Activated naive CD4-positive, alpha-beta T cell (primary cell): ENCODE results near the gene FN3KRP.

Experiments used
- DNase-seq, 4 experiments: peaks; one replicate each; lab custom pipeline; 2025; lab: John Stamatoyannopoulos, UW

The FN3KRP gene

DNA sequence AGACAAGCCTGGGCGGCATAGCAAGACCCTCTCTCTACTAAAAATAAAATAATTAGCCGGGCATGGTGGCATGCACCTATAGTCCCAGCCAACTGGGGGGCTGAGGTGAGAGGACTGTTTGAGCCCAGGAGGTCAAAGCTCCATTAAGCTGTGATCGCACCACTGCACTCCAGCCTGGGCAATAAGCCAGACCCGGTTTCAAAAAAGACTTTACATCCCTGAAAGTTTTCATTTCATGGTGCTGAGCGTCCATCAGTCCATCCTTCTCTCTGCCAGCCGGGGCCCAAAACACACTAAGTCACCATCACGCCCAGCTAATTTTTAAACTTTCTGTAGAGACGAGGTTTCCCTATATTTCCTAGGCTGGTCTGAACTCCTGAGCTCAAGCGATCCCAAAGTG is 28.6 kb upstream of the FN3KRP start:
- DNase-seq = no peak

DNA sequence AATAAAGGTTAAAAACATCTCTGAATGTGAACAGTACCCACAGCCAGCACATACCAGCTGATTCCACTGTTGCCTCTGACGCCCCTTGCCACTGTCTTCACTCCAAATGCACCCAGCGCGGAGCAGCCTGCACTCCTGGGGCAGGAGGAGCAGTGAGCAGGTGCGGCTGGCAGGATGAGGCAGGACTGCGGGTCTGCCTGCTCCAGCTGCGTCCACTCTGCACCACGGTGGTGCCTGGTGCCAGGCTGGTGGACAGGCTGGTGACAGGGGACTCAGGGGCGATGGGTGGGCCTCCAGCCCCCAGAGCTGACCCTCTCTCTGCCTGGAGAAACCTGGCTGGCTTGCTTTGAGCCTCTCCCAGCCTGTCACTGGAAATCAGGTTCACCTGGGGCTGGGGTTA is 27.4 kb upstream of the FN3KRP start:
- no peak for DNase-seq

DNA sequence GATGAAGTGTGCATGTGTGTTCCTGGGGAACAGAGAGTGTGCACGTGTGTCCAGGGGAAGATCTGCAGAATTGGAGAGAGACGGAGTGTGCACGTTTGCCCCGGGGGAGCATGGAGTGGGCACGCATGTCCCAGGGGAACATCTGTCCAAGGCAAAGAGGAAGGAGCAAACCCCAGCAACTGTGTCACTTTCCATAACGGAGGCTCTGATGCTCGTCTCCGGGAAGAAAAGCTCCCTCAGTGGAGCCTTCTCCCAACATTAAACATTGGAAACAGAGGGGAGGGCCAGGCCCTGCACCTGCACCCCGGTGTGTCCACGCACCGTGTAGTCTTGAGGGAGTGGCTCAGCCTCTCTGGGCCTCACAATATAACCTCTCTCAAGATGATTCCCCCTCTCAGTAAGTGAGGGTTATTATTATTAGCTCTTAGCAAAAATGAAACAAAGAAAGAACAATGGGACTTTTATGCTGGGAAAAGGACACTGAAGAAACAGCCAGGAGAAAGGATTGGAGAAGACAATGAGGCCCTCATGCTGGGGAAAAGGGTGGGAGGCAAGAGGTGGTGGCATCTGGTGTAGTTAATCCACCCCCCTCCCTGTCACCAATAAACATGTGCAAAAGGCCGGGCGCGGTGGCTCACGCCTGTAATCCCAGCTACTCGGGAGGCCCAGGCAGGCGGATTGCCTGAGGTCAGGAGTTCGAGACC is 25.6 kb upstream of the FN3KRP start:
- DNase-seq = no peak

DNA sequence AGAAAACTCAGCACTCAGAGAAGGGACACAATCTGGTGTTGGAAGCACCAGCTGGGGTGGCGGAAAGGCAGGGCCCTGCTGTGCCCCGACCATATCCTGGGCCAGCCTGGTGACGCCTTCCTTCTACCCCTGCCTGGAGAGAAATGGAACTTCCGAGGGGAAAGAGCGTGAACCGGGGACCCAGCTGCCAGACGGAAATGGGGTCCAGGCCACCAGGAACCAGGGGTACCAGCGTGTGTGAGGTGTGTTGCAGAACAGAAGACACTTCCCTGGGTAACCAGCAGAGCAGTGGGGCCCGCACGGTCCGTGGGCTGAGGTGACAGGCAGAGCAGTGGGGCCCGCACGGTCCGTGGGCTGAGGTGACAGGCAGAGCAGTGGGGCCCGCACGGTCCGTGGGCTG is 24.8 kb upstream of the FN3KRP start:
- no peak for DNase-seq

DNA sequence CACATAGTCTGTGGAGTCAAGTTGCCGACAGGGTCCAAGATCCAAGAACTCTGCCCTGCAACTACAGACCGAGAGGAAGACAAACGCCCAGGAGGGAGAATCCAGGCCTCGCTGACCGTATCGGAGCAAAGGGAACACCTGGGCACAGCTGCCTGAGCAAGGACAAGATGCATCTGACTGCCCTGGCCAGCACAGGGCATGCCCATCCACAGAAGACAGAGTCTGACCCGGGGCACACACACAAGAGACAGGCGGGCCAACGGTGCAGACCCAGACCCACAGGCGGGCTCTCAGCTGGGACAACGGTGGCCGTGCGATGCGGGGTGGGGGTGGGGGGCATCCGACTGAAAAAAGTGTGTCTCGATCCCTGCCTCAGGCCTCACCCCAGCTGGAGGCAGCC is 24.2 kb upstream of the FN3KRP start:
- DNase-seq = no peak

DNA sequence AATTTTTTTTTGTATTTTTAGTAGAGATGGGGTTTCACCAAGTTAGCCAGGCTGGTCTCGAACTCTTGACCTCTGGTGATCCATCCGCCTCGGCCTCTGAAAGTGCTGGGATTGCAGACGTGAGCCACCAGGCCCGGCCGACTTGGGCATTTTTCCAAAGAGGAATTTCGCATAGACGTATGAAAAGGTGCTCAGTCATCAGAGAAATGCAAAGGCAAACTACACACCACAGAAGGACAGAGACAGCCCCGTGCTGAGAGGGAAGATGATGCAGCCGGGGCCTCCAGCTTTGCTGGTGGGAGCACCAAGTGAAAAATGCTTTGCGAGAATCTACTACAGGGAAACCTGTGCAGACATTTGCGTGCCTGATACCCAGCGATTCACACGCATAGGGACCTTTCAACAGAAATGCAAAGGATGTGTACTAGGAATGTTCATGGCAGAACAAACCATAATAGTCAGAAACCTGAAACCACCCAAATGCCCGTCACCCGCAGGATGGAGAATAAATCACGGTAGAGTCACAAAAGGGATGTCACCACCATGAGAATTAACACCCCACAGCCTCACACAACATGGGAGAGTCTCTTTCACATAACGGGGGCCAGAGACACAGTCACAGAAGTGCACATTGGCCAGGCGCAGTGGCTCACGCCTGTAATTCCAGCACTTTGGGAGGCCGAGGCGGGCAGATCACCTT is 23.2 kb upstream of the FN3KRP start:
- DNase-seq = no peak

DNA sequence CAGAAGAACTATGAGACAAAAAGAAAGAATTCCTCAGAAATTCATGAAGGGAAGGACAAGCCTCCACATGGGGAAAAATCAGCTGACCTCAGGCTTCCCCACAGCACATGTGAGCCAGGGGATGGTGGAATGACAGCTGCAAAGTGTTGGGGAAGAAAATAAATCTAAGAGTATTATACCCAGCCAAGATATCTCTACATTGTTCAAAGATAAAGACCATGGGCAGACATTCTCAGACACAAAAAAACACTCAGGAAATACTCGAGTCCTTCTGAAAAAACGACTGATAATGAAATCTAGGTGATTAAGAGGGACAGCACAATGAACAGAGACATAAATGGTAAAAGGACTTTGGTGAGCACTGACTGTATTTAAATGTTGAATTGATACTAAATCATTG is 21.9 kb upstream of the FN3KRP start:
- DNase-seq = no peak

DNA sequence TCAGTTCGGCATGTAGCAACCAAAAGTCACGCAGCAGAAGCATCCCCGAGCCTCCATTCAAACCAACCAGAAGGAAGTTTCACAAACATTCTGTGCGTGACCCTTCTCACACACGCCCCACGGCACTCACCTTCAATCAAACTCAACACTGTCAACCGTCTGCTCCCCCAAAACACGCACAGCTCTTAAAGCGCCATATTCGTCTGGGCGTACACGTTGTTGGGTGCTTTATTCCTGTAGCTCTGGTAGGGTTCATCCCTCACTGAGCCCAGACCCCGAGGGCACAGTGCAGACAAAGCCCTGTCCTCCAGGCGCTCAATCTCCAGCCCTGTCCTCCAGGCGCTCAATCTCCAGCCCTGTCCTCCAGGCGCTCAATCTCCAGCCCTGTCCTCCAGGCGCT is 20.2 kb upstream of the FN3KRP start:
- no peak for DNase-seq

DNA sequence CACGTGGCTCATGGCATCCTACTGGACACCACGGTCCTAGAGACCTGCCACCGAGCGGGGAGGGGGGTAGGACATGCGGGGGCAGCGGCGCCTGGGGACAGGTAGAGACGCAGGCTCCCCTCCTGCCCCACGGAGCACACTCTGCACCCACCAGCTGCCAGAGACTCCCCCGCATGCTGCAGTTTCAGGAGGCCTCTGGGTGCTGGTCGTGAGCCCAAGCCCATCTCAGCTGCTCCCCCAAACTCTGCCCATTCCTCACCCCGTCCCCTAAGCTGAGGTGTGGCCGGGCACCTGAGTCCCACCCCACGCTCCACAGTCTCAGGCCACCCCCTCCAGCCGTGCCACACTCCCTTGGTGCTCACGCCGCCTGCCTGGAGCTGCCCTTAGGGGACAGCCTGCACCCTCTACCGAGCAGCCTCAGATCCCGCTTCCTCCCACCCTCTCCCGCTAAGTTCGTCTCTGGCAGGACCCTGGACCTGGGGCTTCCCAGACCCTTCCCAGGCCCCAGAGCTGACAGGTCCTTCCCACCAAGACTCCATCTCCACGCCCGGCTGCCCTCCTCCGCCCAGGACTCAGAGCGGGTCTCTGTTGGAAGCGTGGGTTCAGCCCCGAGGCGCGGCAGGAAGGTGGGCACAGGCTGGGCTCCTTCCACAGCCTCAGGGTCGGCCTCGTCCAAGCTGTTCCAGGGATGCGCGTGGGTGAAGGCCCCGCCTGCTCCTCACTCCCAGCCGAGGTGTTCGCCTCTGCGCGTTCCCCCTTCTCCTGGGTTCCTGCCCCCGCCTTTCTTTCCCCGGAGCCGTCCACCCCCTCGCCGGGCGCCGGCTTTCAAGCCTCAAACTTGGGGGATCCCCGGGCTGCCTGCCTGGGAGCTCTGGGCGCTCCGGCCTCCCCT is 19.3 kb upstream of the FN3KRP start:
- no peak for DNase-seq

DNA sequence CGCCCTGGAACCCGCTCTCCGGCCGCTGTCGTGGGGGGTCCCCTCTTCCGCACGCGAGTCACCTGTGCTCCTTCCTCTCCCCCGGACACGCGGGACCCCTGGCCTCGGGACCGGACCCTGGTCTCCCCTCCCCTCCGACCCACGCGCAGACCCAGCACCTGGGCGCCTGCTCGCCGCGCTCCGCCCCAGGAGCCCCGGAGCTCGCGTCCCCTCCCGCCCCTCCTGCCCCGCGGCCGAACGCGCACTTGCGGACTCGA is 18.8 kb upstream of the FN3KRP start:
- DNase-seq = no peak

DNA sequence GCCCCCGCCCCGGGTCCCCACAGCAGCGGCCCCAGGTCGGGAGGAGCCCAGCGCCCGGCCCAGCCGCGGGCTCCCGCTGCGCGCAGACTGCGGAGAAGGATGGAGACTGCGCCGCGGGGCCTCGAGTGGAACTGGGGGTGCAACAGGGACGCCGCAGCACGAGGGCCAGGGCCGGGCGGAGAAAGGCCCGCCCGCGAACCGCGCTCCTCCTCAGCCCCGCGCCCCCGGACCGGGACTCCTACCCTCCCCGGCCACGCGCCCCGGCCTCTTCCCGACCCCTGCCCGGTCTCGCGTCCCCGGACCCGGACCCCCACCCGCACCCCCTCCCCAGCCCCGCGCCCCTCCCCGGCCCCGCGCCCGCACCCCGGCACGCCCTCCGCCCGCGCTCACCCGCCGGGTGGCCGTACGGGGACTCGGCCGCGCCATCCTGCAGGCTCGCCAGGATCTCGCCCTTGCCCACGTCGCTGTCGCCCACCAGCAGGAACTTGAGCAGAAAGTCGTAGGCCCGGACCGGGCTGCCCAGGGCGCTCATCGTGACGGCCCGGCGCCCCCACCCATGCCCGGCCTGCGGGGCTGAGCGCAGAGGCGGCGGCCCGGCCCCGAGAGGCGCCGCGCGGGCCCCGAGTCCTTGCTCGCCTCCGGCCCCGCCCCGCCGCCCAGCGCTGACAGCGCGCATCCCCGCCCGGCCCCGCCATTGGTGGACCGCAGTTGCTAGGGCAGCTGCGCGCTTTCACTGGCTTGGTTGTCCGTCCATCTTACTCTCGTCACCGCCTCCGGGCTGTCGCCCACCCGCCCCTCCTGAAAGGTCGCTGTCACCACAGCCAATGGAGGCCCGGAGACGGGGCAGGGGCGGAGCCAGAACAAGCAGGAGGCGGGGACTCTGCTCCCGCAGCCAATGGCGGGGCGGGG is 18.2 kb upstream of the FN3KRP start, which contains the start of gene RAB40B:
Gene RAB40B, minus strand, starts transcription at position 634 of the 909 bp plus-strand sequence. Its CDS starts 102 bp downstream, at position 532.
- DNase-seq = peak; percentile 92 to 98 (median 97)

DNA sequence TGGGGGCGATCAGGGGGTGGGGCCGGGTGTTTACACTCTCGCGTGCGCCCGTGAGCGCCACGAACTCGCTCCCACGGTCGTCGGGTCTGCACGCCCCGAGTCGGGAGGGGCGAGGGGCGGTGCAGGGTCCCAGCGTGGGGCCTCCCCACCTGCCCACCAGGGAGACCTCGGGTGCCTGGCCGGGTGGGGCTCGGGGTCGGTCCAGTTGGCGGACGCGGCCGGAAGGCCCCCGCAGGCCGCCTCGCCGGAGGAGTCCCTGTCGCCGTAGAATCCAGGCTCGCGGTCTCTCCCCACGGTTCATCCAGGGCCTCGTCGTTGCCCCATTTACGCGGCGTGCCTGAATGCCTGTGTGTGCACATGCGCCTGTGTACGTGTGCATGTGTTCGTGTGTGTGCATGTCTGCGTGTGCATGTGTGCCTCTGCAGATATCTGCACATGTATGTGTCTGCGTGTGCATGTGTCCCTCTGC is 17.5 kb upstream of the FN3KRP start:
- DNase-seq = no peak

DNA sequence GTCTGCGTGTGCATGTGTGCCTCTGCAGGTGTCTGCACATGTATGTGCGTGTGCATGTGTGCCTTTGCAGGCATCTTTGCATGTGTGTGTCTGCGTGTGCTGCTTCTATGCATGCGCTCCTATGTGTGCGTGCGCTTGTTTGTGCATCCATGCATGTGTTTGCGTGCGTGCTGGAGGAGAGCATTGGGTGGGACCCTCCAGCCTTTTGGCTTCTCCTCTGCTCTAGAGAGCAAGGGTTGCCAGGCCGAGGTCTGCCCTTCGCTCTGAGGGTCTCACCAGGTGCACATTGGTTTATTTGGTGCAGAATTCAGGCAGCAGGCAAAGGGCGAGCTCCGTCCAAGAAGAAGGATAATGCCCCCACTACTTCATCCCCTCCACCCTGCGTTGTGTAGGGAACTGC is 17.0 kb upstream of the FN3KRP start:
- no peak for DNase-seq

DNA sequence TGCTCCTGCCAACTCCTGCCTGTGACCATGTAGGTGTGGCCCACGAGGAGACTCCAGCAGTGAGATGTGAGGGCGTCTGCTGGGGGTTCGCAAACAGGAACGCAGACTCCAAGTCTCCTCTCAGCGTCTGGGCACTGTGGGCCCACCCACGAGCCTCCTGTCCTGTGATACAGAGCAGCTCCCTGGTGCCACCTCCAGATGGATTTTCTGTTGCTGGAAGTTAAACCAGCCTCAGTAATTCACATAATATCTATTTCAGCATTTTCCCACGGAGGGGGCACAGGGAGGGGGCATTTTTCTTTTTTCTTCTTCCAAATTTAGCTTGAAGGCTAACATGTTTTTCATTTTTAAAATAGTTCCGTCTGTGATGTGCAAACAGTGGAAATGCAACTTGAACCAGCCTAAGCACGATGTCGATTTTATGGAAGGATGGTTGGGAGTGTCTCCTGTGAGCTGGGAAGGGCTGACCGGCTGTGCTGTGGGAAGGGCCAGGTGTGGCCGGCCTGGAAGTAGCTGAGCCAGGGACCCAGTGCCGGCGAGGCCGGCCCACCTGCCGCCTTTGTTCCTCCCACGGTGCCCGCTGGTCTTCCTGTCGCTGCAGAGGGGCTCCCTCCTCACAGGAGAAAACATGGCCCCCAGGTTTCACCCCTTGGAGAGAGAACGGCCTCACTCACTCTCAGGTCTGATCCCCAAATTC is 14.1 kb upstream of the FN3KRP start:
- no peak for DNase-seq

DNA sequence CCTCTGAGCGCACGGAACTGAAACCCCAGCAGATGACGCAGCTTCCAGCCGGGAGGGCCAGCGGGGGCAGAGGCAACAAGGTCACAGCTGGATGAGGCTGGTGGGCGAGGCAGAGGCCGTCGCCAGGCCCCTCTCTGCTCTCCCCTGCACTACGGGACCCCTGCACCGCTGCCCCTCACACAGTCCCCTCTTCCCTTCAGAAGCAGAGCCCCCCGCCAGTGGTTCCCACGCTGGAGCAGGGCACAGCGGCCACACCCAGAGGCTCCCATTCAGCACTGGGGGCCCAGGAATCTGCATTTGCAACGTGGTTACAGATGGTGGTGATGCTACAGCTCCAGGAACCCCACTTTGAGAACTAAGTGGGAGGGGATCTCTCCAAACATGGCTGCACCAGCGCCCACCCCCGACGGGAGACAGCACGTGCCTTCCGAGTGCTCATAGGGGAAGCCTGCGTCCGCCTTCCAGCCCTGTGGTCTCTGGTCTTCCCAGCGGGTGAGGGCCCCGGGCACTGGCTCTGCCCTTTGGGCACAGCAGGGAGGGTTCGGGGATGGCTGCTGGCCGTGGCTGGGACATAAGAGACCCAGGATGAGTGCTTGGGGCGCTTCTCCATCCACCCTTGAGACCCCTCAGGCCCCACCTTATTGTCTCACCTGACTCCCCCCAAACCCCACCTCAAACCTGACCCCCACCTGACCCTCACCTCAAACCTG is 13.3 kb upstream of the FN3KRP start:
- no peak for DNase-seq

DNA sequence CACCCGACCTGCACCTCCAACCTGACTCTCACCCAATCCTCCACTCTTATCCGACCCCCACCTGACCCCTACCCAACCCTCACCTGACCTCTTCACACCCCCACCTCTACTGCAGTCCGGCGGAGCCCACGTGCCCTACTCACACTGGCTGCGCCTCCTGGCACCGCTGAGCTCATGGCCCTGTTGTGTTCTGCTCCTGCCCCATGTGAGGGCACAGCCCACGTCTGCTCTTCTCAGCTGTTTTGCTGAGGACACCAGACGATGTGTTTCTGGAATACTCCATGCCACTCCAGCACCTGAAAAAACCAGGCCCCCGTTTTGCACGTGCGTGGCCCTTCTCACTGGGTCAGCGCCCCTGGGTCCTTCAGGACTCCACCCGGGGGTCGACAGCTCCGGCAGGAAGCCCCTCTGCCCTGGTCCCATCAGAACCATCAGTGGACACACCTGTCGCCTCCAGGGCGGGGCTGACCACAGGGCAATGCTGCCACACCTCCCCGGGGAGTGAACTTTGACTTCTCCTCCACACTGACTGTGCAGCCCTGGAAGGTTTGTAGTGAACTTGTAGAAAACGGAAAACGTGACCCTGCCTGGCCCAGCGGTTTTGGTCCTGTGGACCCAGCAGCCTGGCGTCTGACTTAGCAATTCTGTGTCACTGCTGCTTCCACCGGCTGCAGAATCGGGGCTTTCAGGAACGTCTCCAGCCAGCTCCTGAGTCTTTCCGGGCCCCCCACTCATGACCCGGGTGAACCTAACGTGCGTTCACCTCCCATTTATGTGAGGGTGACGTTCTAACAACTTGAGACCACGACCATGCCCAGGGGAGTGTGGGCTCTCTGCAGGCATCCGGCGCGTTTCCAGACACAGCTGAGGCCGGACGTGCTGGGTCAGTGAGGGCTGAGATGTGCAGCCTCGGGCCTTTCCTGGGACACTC is 12.3 kb upstream of the FN3KRP start:
- DNase-seq = no peak

DNA sequence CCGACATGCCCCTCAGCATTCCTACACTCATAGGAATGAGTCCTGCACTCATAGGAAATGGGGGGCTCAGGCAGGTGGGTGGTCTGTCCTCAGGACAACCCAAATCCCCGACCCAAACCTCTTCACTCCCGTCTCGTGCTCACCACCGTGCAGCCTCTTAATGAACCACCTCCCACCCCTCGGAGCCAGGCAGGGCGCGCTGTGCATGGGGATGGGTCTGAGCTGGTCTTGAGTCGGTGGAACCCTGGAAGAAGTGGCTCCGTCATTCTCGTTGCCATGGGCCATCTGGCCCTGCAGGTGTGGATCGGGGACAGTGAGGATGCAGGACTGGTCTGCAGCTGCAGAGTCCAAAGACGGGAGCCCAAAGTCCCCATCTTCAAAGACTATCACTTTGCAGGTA is 11.6 kb upstream of the FN3KRP start:
- DNase-seq = no peak

DNA sequence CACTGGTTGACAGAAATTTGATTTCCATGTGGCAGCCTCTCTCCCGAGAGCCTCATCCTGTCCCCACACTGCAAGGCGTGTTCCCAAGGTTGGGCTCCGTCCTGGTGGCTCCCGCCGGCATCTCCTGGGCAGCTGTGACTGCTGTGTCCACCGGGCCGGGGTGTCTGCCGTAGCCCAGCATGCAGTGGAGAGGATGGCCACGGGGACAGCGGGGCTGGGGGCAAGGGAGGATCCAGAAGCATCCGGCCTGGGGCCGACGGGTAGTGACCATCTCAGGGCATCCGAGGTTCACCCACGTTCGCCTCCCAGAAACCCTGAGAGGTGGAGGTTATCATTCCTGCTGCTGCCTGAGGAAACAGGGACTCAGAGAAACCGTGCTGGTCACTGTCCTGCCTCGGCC is 10.8 kb upstream of the FN3KRP start:
- no peak for DNase-seq

DNA sequence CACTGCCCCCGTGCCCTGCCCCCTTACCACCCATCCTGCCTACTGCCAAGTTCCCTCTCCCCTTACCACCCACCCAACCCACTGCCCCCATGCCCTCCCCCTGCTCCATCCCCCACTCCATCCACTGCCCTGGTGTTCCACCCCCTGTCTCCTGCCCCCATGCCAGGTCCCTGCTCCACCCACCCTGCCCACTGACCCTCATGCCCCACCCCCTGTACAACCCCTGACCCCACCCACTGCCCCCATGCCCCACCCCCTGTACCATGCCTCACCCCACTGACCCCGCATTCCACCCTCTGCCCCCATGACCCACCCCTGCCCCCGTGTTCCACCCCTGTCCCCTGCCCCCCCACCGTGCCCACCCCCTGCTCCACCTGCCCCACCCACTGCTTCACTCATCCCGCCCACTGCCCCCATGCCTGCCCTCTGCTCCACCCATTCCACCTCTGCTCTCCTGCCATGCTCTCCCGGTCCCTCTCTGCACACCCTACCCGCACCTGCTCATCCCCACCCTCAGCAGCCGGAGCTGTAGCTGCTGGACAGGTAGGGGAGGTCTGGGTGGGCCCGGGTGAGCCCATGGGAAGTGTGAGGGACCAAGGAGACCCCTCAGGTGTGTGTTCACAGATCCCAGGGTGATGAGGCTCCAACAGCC is 7.4 kb upstream of the FN3KRP start:
- no peak for DNase-seq
